ENCODE results near the gene ZSCAN32.

ZSCAN32 gene

GRCh38 chr16:3362931-3363330 is 37.9 kb downstream of the ZSCAN32 start:
- no peaks in the 10 kb centered on the region for H3K27me3 ChIP-seq (ENCODE audit: insufficient read depth, low read length)
- H2AFZ ChIP-seq (ENCODE audit: low read length), result no peak overlapping the region
- TF ChIP-seq EZH2 (IDR thresholded peaks at IDR 0.05; ENCODE audit: borderline replicate concordance, low read length) (no peak), CTCF (IDR thresholded peaks at IDR 0.05; ENCODE audit: low read length) (no peak)
- no peaks in the 10 kb centered on the region for H4K20me1 ChIP-seq (ENCODE audit: insufficient read depth, low read length)
- no peak overlapping the region for H3K27ac ChIP-seq (ENCODE audit: low read depth, low read length, poor library complexity, severe bottlenecking)
- no peaks in the 10 kb centered on the region for H3F3A ChIP-seq (ENCODE audit: insufficient read depth, low read length)
- H3K9me2 ChIP-seq (ENCODE audit: low read depth, low read length), result no peaks in the 10 kb centered on the region
- no peak overlapping the region for H3K4me2 ChIP-seq (ENCODE audit: low read length)
- no peak overlapping the region for H3K4me3 ChIP-seq (ENCODE audit: low read depth, low read length, poor library complexity, severe bottlenecking)
- H3K79me2 ChIP-seq (ENCODE audit: insufficient read depth, low read length), result no peaks in the 10 kb centered on the region
- H3K9me3 ChIP-seq (ENCODE audit: low read length), result no peaks in the 10 kb centered on the region
- H3K36me3 ChIP-seq (ENCODE audit: insufficient read depth, low read length), result no peaks in the 10 kb centered on the region
- no peak overlapping the region for H3K9ac ChIP-seq (ENCODE audit: low read length)
- H3K4me1 ChIP-seq (ENCODE audit: insufficient read depth, low read length, severe bottlenecking), result no peaks in the 10 kb centered on the region

GRCh38 chr16:3358871-3359270 is 41.9 kb downstream of the ZSCAN32 start:
- Histone ChIP-seq H3F3A (ENCODE audit: insufficient read depth, low read length) (no peaks in the 10 kb centered on the region), H3K4me1 (ENCODE audit: insufficient read depth, low read length, severe bottlenecking) (no peaks in the 10 kb centered on the region), H4K20me1 (ENCODE audit: insufficient read depth, low read length) (no peaks in the 10 kb centered on the region), H3K79me2 (ENCODE audit: insufficient read depth, low read length) (no peaks in the 10 kb centered on the region), H3K36me3 (ENCODE audit: insufficient read depth, low read length) (no peaks in the 10 kb centered on the region), H3K9me2 (ENCODE audit: low read depth, low read length) (no peaks in the 10 kb centered on the region), H3K27ac (ENCODE audit: low read depth, low read length, poor library complexity, severe bottlenecking) (no peak overlapping the region), H3K9ac (ENCODE audit: low read length) (no peak overlapping the region), H3K4me3 (ENCODE audit: low read depth, low read length, poor library complexity, severe bottlenecking) (no peak overlapping the region), H3K27me3 (ENCODE audit: insufficient read depth, low read length) (no peaks in the 10 kb centered on the region), H2AFZ (ENCODE audit: low read length) (no peak overlapping the region), H3K4me2 (ENCODE audit: low read length) (no peak overlapping the region), H3K9me3 (ENCODE audit: low read length) (no peaks in the 10 kb centered on the region)
- TF ChIP-seq CTCF (IDR thresholded peaks at IDR 0.05; ENCODE audit: low read length) (no peak), EZH2 (IDR thresholded peaks at IDR 0.05; ENCODE audit: borderline replicate concordance, low read length) (no peak)

DNA sequence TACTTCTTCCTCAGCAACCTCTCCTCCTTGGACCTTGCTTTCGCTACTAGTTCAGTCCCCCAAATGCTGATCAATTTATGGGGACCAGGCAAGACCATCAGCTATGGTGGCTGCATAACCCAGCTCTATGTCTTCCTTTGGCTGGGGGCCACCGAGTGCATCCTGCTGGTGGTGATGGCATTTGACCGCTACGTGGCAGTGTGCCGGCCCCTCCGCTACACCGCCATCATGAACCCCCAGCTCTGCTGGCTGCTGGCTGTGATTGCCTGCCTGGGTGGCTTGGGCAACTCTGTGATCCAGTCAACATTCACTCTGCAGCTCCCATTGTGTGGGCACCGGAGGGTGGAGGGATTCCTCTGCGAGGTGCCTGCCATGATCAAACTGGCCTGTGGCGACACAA is 44.7 kb downstream of the ZSCAN32 start:
- no peaks in the 10 kb centered on the region for H3K9me2 ChIP-seq (ENCODE audit: low read depth, low read length)
- H3K9me3 ChIP-seq (ENCODE audit: low read length), result no peaks in the 10 kb centered on the region
- no peaks in the 10 kb centered on the region for H3K27me3 ChIP-seq (ENCODE audit: insufficient read depth, low read length)
- H3K4me1 ChIP-seq (ENCODE audit: insufficient read depth, low read length, severe bottlenecking), result no peaks in the 10 kb centered on the region
- H3K36me3 ChIP-seq (ENCODE audit: insufficient read depth, low read length), result no peaks in the 10 kb centered on the region
- H4K20me1 ChIP-seq (ENCODE audit: insufficient read depth, low read length), result no peaks in the 10 kb centered on the region
- no peak overlapping the region for H3K4me3 ChIP-seq (ENCODE audit: low read depth, low read length, poor library complexity, severe bottlenecking)
- H3K79me2 ChIP-seq (ENCODE audit: insufficient read depth, low read length), result no peaks in the 10 kb centered on the region
- no peaks in the 10 kb centered on the region for H3F3A ChIP-seq (ENCODE audit: insufficient read depth, low read length)
- H3K9ac ChIP-seq (ENCODE audit: low read length), result no peak overlapping the region
- no peak overlapping the region for H2AFZ ChIP-seq (ENCODE audit: low read length)
- H3K4me2 ChIP-seq (ENCODE audit: low read length), result no peak overlapping the region
- H3K27ac ChIP-seq (ENCODE audit: low read depth, low read length, poor library complexity, severe bottlenecking), result no peak overlapping the region
- TF ChIP-seq EZH2 (IDR thresholded peaks at IDR 0.05; ENCODE audit: borderline replicate concordance, low read length) (no peak), CTCF (IDR thresholded peaks at IDR 0.05; ENCODE audit: low read length) (no peak)
